ENCODE measurements around the gene ATF7. TPM values are rescaled to one million over a fixed set of nuclear protein-coding genes. Genes with fewer than 3 reads are reported as not detected.

ATF7 gene
- polyA plus RNA-seq, 2 of the 4 experiments (the other 2 are of a cell fraction) = 22.9 to 38.9 TPM

GRCh38 chr12:53500776-53501614 is 125.2 kb downstream of the ATF7 start, which contains the start of gene TARBP2 (continued):
- TF ChIP-seq EHMT2 (IDR thresholded peaks at IDR 0.05; ENCODE audit: low read depth) (no peak), POLR2AphosphoS2 (conservative IDR thresholded peaks at IDR 0.05; ENCODE audit: low read length) (no peak), RARB (CRISPR knock-in tag; IDR thresholded peaks at IDR 0.05) (no peak), CEBPB (IDR thresholded peaks at IDR 0.05) (no peak), BHLHE40 (IDR thresholded peaks at IDR 0.05; ENCODE audit: low read depth, low read length) (no peak), E2F6 (IDR thresholded peaks at IDR 0.05; ENCODE audit: borderline replicate concordance, low read depth) (peak; percentile 84), ZSCAN20 (CRISPR knock-in tag; IDR thresholded peaks at IDR 0.05) (peak; percentile 88), MAZ (IDR thresholded peaks at IDR 0.05; ENCODE audit: borderline replicate concordance, low read depth, low read length) (no peak)

DNA sequence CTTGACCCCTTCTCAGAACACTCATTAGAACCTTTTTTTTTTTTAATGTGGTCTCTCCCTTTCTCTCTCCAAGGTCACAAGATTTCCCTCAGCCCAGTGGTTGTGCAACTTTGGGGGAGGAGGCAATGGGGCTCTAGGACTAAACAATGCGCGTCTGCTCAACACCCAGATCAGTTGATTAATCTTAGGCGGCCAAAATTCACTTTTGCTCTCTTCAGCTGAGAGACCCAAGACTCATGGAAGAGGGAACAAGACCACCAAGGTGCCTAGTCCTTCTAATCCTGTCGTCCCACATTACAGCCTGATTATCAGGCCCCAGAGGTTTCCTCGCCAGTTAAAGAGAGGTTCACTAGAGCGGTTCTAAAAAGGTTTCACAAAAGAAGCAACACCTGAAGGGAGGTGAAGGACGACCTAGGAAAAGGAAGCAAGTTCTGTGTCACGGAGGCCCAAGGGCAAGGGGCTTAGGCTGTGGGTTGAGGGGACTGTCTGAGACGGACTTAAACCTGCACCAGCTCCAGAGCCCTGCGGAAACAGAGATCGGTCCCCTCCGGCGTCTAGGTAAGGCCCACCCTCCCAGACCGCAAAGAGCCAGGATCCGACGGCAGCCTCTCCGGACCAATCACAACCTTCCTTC is 125.9 kb downstream of the ATF7 start:
- no peak for FAIRE-seq

DNA sequence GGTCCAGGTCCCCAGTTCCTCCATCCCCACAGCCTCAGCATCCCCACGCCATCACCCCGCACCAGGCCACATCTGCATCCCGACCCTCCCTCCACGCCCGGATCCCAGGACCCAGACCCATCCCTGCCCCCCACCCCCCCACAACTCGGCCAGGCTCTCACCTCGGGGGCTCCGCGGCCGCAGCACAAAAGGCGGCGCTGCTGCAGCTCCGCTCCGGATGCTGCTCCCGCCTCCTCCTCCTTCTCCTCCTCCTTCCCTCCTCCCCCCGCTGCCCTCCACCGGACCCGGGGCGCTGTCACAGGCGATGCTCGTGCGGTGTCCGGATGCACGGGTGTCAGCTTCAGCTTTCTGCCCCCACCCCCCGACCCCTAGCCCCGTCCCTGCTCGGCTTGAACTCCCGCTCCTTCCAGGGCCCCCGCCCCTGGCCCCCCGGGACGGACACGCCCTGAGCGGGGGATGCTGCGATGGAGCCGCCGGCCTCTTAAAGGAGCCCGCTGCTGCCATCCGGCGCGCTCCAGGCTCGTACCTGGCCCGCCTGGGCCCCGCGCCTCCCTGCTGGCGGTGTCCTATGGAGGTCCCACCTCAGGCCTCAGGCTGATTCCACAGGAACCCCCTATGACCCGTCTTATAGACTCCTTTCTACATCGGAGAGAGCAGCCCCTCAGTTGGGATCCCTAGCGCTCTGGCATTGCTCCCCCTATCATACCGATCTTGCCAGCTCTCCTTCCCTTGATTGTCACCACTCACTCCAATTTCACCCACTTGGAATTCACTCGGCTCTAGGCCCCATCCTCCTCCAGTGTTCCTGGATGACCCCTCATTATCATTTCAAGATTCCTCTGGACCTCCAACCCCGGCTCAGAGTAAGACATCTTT is 126.7 kb downstream of the ATF7 start, which contains the start of gene MAP3K12:
Gene MAP3K12, minus strand, starts transcription at position 193 of the 876 bp plus-strand sequence. CDS start 12,067 bp downstream, outside the sequence.
- CTCF ChIA-PET = interaction anchor here (0.8 to 8.4 kb wide), 8 partner anchors 11 to 246 kb away, joined by 3 to 53 read pairs (median 7); partner anchors contain the start of genes AAAS and NPFF
- POLR2A ChIA-PET = interaction anchor here (0.6 to 3.2 kb wide), 9 partner anchors 7 to 178 kb away, joined by 3 to 34 read pairs (median 4); partner anchors contain the start of genes AAAS, PRR13 and SP1
- H3K4me3 ChIP-seq = peak within 1 kb of the TSS; percentile 64
- ATAC-seq (peak; percentile 48 to 53), FAIRE-seq (no peak), DNase-seq (ENCODE audit: low read depth in 1 of 2, low spot score in 1 of 2) (peak; percentile 67 to 72)
- TF ChIP-seq JUN (IDR thresholded peaks at IDR 0.05) (peak in 1 of 2 experiments; percentile 74; a peak in 2 of 5 replicates), MAX (IDR thresholded peaks at IDR 0.05) (peak; percentile 48; the same call in 1 of the 2 replicates), POLR2A (IDR thresholded peaks at IDR 0.05; ENCODE audit: low read length) (peak; percentile 40), BHLHE40 (IDR thresholded peaks at IDR 0.05; ENCODE audit: low read depth, low read length) (no peak), HES2 (IDR thresholded peaks at IDR 0.05) (no peak)
- TF ChIP-seq, protein P1, sequence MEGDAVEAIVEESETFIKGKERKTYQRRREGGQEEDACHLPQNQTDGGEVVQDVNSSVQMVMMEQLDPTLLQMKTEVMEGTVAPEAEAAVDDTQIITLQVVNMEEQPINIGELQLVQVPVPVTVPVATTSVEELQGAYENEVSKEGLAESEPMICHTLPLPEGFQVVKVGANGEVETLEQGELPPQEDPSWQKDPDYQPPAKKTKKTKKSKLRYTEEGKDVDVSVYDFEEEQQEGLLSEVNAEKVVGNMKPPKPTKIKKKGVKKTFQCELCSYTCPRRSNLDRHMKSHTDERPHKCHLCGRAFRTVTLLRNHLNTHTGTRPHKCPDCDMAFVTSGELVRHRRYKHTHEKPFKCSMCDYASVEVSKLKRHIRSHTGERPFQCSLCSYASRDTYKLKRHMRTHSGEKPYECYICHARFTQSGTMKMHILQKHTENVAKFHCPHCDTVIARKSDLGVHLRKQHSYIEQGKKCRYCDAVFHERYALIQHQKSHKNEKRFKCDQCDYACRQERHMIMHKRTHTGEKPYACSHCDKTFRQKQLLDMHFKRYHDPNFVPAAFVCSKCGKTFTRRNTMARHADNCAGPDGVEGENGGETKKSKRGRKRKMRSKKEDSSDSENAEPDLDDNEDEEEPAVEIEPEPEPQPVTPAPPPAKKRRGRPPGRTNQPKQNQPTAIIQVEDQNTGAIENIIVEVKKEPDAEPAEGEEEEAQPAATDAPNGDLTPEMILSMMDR (IDR thresholded peaks at IDR 0.05) = peak; percentile 9; the same call in 2 of the 3 replicates
- H3K4me2 ChIP-seq = peak within 1 kb of the TSS; percentile 97
- WGBS (ENCODE audit: missing lambda C conversion rate) = 2% methylated on average over 15 of the region's 51 CpGs
- peaks cover 41% of the 10 kb centered on the region for H3K4me1 ChIP-seq
- peak within 1 kb of the TSS; percentile 94 to 96 for H3K27ac ChIP-seq
- H3K9me3 ChIP-seq = no peaks in the 10 kb centered on the region

More for the DNA sequence above, 125.9 kb downstream of the ATF7 start:
- Histone ChIP-seq H3K9me3 (no peaks in the 10 kb centered on the region), H3K4me3 (peak overlapping the region; percentile 64), H3K4me1 (peaks cover 48% of the 10 kb centered on the region), H3K27ac (peak overlapping the region; percentile 94 to 96), H3K4me2 (peak overlapping the region; percentile 97)
- ATAC-seq = peak; percentile 1 to 77; a peak in 4 of 6 replicates
- 3% methylated on average over 17 of the region's 17 CpGs for WGBS (ENCODE audit: missing lambda C conversion rate)
- POLR2A ChIA-PET = interaction anchor here (0.5 to 3.2 kb wide), 32 partner anchors 8 to 595 kb away, joined by 3 to 34 read pairs (median 5); partner anchors contain the start of genes AAAS, ATP5MC2, KRT8 and MYG1
- CTCF ChIA-PET = interaction anchor here (0.8 to 13.1 kb wide), 11 partner anchors 10 to 246 kb away, joined by 3 to 104 read pairs (median 5); partner anchors contain the start of genes AAAS, ATP5MC2 and NPFF
- peak in 1 of 2 experiments; percentile 50 for DNase-seq (ENCODE audit: low read depth in 1 of 2, low spot score in 1 of 2)
- TF ChIP-seq POLR2A (IDR thresholded peaks at IDR 0.05; ENCODE audit: low read length) (peak; percentile 75), CEBPB (IDR thresholded peaks at IDR 0.05) (peak; percentile 76 to 84; a peak in 3 of 4 replicates), FOSB (CRISPR knock-in tag; IDR thresholded peaks at IDR 0.05) (no peak)
- TF ChIP-seq, protein P2, sequence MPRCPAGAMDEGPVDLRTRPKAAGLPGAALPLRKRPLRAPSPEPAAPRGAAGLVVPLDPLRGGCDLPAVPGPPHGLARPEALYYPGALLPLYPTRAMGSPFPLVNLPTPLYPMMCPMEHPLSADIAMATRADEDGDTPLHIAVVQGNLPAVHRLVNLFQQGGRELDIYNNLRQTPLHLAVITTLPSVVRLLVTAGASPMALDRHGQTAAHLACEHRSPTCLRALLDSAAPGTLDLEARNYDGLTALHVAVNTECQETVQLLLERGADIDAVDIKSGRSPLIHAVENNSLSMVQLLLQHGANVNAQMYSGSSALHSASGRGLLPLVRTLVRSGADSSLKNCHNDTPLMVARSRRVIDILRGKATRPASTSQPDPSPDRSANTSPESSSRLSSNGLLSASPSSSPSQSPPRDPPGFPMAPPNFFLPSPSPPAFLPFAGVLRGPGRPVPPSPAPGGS (IDR thresholded peaks at IDR 0.05) = peak; percentile 34; the same call in 1 of the 3 replicates
